Small intestine (tissue), 16 donors: Measurements from ENCODE around the gene NGDN. TPM values are rescaled to one million over a fixed set of nuclear protein-coding genes. Genes with fewer than 3 reads are reported as not detected.
"Not testable (repeated sequence)": the region's sequence is repeated elsewhere in the genome, so short reads cannot be mapped to it uniquely, and the experiment has no call there.

ENCODE experiments used
- DNase-seq, 2 donors: peaks; one replicate each; pipeline versions ENCODE4 v3.0.0 to v3.0.0-alpha.2; 2013
- FAIRE-seq: peaks from 2 replicates; lab custom pipeline; 2012; peaks lifted over from hg19 to GRCh38; lab: Jason Lieb, UNC
- H3K27ac ChIP-seq, 3 donors: one replicate each; pipeline ENCODE4 v1.5.1; 2013; ENCODE audit warnings: low read length in 2 of 3, mild to moderate bottlenecking in 2 of 3, control low read depth in 1 of 3, inconsistent platforms in 1 of 3, low read depth in 1 of 3, moderate library complexity in 1 of 3
- H3K27me3 ChIP-seq, 3 donors: one replicate each; pipeline ENCODE4 v1.6.1; 2013; ENCODE audit warnings: low read length in 3 of 3, inconsistent platforms in 1 of 3; ENCODE audit not compliant: control insufficient read depth in 3 of 3, insufficient read depth in 3 of 3
- H3K36me3 ChIP-seq, 3 donors: one replicate each; pipeline ENCODE4 v1.6.1; 2013; ENCODE audit warnings: low read length in 3 of 3, inconsistent platforms in 1 of 3, low read depth in 1 of 3, mild to moderate bottlenecking in 1 of 3, moderate library complexity in 1 of 3; ENCODE audit not compliant: control insufficient read depth in 3 of 3, insufficient read depth in 2 of 3
- H3K4me1 ChIP-seq, 3 donors: one replicate each; pipeline ENCODE4 v1.6.1; 2013; ENCODE audit warnings: low read length in 2 of 3, inconsistent platforms in 1 of 3, low read depth in 1 of 3, mild to moderate bottlenecking in 1 of 3, moderate library complexity in 1 of 3; ENCODE audit not compliant: control insufficient read depth in 3 of 3, insufficient read depth in 2 of 3
- H3K4me3 ChIP-seq, 3 donors: one replicate each; pipeline ENCODE4 v1.5.1; 2013; ENCODE audit warnings: low read length in 3 of 3, control low read depth in 1 of 3, inconsistent platforms in 1 of 3, low read depth in 1 of 3, mild to moderate bottlenecking in 1 of 3, moderate library complexity in 1 of 3
- H3K9me3 ChIP-seq, 2 donors: one replicate each; pipeline ENCODE4 v1.6.1; 2013; ENCODE audit warnings: low read depth in 1 of 2, low read length in 1 of 2; ENCODE audit not compliant: control insufficient read depth in 2 of 2, insufficient read depth in 1 of 2
- WGBS, 3 donors: extraction: QIAGEN DNeasy Blood & Tissue Kit; methylation state at CpG; one replicate each; pipeline ENCODE4 v1.1.7; 2013; 5-methylcytosine and 5-hydroxymethylcytosine counted together
- long read RNA-seq, 10 donors: transcript quantifications; one replicate each; lab custom pipeline, GENCODE V29; 2026
- polyA plus RNA-seq, 4 donors: library from polyadenylated mRNA; stranded (reverse) in 3 of 4; unstranded in 1 of 4; fragments of 200-250 nt in 3 of 4; fragments of 120-200 nt in 1 of 4; gene quantifications; one replicate each; pipeline versions ENCODE4 v1.2.1 to v1.2.3, GENCODE V29; 2013
- donor health status: healthy with polysubstance abuse.
- donor health status: control.
- donor health status: control.
- donor health status: Bipolar disorder and iron deficiency.
- donor health status: healthy.

Gene NGDN
- polyA plus RNA-seq, result 10 to 100 TPM; 38.2 to 48.1 (median 45.2) TPM
- long read RNA-seq, donor 1, result 0 reads
- long read RNA-seq, donor 2, transcript NGDN-202 (11 exons, 1,143 nt), result major isoform, 8 of 18 reads
- long read RNA-seq, donor 2, partial matches to known transcripts, result 7 of 18 reads
- long read RNA-seq, donor 2, other reads (novel, unspliced or antisense), result 0 of 18 reads
- long read RNA-seq, donor 3, transcript NGDN-202 (11 exons, 1,143 nt), result major isoform, 10 of 34 reads
- long read RNA-seq, donor 3, partial matches to known transcripts, result 18 of 34 reads
- long read RNA-seq, donor 3, other reads (novel, unspliced or antisense), result 0 of 34 reads
- long read RNA-seq, donor 4, partial matches to known transcripts, result 0 of 1 reads
- long read RNA-seq, donor 4, other reads (novel, unspliced or antisense), result 0 of 1 reads
- long read RNA-seq, donor 5, transcript NGDN-202 (11 exons, 1,143 nt), result major isoform, 5 of 5 reads
- long read RNA-seq, donor 5, partial matches to known transcripts, result 0 of 5 reads
- long read RNA-seq, donor 5, other reads (novel, unspliced or antisense), result 0 of 5 reads
- long read RNA-seq, donor 6, transcript NGDN-202 (11 exons, 1,143 nt), result major isoform, 11 of 31 reads
- long read RNA-seq, donor 6, partial matches to known transcripts, result 14 of 31 reads
- long read RNA-seq, donor 6, other reads (novel, unspliced or antisense), result 0 of 31 reads
- long read RNA-seq, donor 7, result 0 reads
- long read RNA-seq, donor 8, partial matches to known transcripts, result 0 of 3 reads
- long read RNA-seq, donor 8, other reads (novel, unspliced or antisense), result 0 of 3 reads
- long read RNA-seq, donor 9, partial matches to known transcripts, result 0 of 4 reads
- long read RNA-seq, donor 9, other reads (novel, unspliced or antisense), result 0 of 4 reads
- long read RNA-seq, donor 10, transcript NGDN-202 (11 exons, 1,143 nt), result major isoform, 23 of 55 reads
- long read RNA-seq, donor 10, partial matches to known transcripts, result 25 of 55 reads
- long read RNA-seq, donor 10, other reads (novel, unspliced or antisense), result 0 of 55 reads

GRCh38 chr14:23469127-23469905, at the start of gene NGDN:
Gene NGDN (plus strand): TSS chr14:23469703. CDS start chr14:23469716, 13 bp downstream.
- WGBS, 3 donors, result 3 to 5% (median 4%) methylated on average over 41 of the region's 41 CpGs
- Histone ChIP-seq H3K36me3 (peaks cover 3 to 19% (median 7%) of the 10 kb centered on the region in 3 donors), H3K27me3 (no peaks in the 10 kb centered on the region), H3K4me3 (peak within 1 kb of the TSS; percentile 72 to 92 (median 76)), H3K4me1 (peaks cover 0 to 4% (median 0%) of the 10 kb centered on the region in 3 donors), H3K27ac (peak within 1 kb of the TSS; percentile 57 to 87 (median 75)), H3K9me3 (no peaks in the 10 kb centered on the region)
- DNase-seq (peak; percentile 98 to 100), FAIRE-seq (peak; percentile 98)

- Histone ChIP-seq H3K36me3 (no peaks in the 10 kb centered on the region), H3K4me3 (no peak overlapping the region), H3K27me3 (peaks cover 0 to 2% (median 0%) of the 10 kb centered on the region in 3 donors), H3K27ac (no peak overlapping the region), H3K4me1 (no peaks in the 10 kb centered on the region), H3K9me3 (no peaks in the 10 kb centered on the region)
- DNase-seq (no peak), FAIRE-seq (no peak)
These were observed 47.9 kb upstream of the NGDN start for GRCh38 chr14:23421594-23421993.

DNA sequence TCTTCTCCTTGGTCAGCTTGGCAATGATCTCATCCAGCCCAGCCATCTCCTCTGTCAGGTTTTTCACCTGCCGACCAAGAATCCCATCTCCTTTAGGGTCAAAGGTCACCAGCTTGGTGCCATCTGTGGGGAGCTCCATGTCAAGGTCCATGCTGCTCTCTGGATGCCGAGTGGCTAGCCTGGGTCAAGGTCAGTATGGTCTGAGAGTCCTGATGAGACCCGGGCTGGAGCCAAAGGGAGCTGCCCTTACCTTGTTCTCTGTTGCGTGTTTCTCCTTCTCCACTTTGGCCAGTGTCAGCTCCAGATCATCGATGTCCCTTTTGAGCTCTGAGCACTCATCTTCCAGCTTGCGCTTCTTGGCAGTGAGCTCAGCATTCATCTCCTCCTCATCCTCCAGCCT, 45.8 kb upstream of the NGDN start:
- DNase-seq (no peak), FAIRE-seq (no peak)
- H3K4me3 ChIP-seq, result no peak overlapping the region
- H3K9me3 ChIP-seq, result no peaks in the 10 kb centered on the region
- H3K36me3 ChIP-seq, result no peaks in the 10 kb centered on the region
- 66 to 82% (median 76%) methylated on average over 6 of the region's 6 CpGs for WGBS, 3 donors
- H3K27me3 ChIP-seq, result peaks cover 0 to 2% (median 0%) of the 10 kb centered on the region in 3 donors
- H3K4me1 ChIP-seq, result no peaks in the 10 kb centered on the region
- H3K27ac ChIP-seq, result no peak overlapping the region

GRCh38 chr14:23425169-23425568, 44.3 kb upstream of the NGDN start:
- Histone ChIP-seq H3K27me3 (peaks cover 0 to 4% (median 0%) of the 10 kb centered on the region in 3 donors), H3K36me3 (no peaks in the 10 kb centered on the region), H3K4me3 (no peak overlapping the region), H3K27ac (no peak overlapping the region), H3K4me1 (no peaks in the 10 kb centered on the region), H3K9me3 (no peaks in the 10 kb centered on the region)
- DNase-seq (no peak), FAIRE-seq (no peak)
- WGBS, 3 donors, result 67 to 75% (median 75%) methylated on average over 10 of the region's 10 CpGs

- not testable (repeated sequence) for H3K27me3 ChIP-seq, H3K4me1 ChIP-seq, H3K4me3 ChIP-seq, DNase-seq, H3K27ac ChIP-seq, FAIRE-seq, H3K9me3 ChIP-seq, H3K36me3 ChIP-seq
- 84 to 91% (median 86%) methylated on average over 6 of the region's 6 CpGs for WGBS, 3 donors
These were observed 43.7 kb upstream of the NGDN start for GRCh38 chr14:23425798-23426197.

- 89 to 92% (median 91%) methylated on average over 12 to 13 of the region's 13 CpGs for WGBS, 3 donors
- no peak for FAIRE-seq
These were observed 40.6 kb upstream of the NGDN start for GRCh38 chr14:23428686-23429495.

DNA sequence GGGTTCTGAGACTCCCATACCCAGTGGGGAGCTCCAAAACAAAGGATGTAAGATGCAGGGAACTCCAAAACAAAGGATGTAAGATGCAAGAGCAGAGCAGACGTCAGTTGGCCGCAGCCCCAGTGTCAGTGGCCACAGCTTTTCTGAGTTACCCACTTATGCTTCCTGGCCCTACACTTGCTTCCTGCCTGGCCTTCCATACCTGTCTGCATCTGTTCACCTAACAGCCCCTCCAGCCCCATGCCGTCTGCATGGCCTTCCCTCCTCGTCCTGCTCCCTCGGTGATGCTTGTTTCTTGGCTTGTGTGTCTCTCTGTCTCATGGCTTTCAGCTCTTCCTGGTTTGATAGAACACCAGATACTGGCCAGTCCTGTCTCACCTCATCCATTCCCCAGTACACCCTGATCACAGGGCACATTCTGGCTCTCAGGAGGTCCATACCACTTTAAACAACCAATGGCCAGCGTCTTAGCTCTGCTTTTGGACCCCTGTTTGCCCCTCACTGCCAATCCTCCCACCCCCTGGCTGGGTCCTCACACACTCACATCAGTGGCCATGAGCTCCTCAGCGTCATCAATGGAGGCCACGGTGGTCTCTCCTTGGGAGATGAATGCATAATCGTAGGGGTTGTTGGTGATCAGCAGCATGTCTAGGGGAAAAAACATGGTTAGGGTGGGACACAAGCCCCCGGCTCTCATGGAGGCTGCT, 39.3 kb upstream of the NGDN start:
- Histone ChIP-seq H3K36me3 (no peaks in the 10 kb centered on the region), H3K4me3 (no peak overlapping the region), H3K4me1 (no peaks in the 10 kb centered on the region), H3K27ac (no peak overlapping the region), H3K27me3 (peaks cover 0 to 8% (median 0%) of the 10 kb centered on the region in 3 donors), H3K9me3 (no peaks in the 10 kb centered on the region)
- DNase-seq (no peak), FAIRE-seq (no peak)
- 79 to 84% (median 82%) methylated on average over 10 of the region's 10 CpGs for WGBS, 3 donors

More at GRCh38 chr14:23428686-23429495, 40.6 kb upstream of the NGDN start:
- no peaks in the 10 kb centered on the region for H3K36me3 ChIP-seq
- no peaks in the 10 kb centered on the region for H3K9me3 ChIP-seq
- no peak for DNase-seq
- no peaks in the 10 kb centered on the region for H3K4me1 ChIP-seq
- no peak overlapping the region for H3K27ac ChIP-seq
- H3K27me3 ChIP-seq, result peaks cover 0 to 8% (median 0%) of the 10 kb centered on the region in 3 donors
- no peak overlapping the region for H3K4me3 ChIP-seq
